Nucleus accumbens (tissue), 56 donors: ENCODE data around the gene KCNJ8.

Experiments
- DNase-seq, 56 donors: peaks; one replicate each; lab custom pipeline; 2025; lab: John Stamatoyannopoulos, UW

Gene KCNJ8

GRCh38 chr12:21718944-21719650 lies 55.4 kb downstream of the KCNJ8 start:
- no peak for DNase-seq

DNA sequence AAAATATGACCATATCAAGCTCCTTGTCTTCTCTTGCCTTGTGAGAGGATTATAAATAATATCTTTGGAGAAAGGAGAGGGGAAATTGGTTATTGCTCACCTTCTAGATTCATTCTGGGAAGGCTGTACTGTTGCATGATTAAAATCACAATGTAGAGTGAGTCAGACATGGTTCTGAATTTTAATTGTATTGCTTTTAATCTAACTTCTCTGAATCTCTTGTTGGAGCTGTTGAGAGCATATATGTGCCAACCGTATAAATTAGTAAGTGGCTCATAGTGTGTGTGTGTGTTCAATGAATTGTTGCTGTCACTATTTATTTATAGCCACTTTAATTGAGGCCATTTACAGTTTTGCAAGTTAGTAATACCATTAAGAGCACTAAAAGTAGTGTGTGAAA lies 56.1 kb downstream of the KCNJ8 start:
- DNase-seq, result no peak

- no peak for DNase-seq
Measured at GRCh38 chr12:21717767-21718166, 56.7 kb downstream of the KCNJ8 start.

GRCh38 chr12:21715386-21715785 lies 59.1 kb downstream of the KCNJ8 start:
- DNase-seq, result no peak
